HG03354 (cell line): ENCODE results near the gene EDC4.
"Not testable (repeated sequence)": the region's sequence is repeated elsewhere in the genome, so short reads cannot be mapped to it uniquely, and the experiment has no call there.

ENCODE experiments used
- ATAC-seq: cut with Tn5 transposase; IDR thresholded peaks from one replicate; pipeline ENCODE4 v1.9.1; 2021; ENCODE audit warnings: mild to moderate bottlenecking; ENCODE audit not compliant: unreplicated experiment, poor library complexity, severe bottlenecking

EDC4 gene

GRCh38 chr16:67847064-67847861 lies 25.6 kb upstream of the EDC4 start, which contains the start of gene CENPT:
Gene CENPT, minus strand, starts transcription at chr16:67847693. Its CDS starts 13,834 bp downstream, at chr16:67833859.
- ATAC-seq = peak; percentile 46

- no peak for ATAC-seq
These were observed 24.7 kb upstream of the EDC4 start for GRCh38 chr16:67848118-67848517.

GRCh38 chr16:67853670-67854069 lies 19.2 kb upstream of the EDC4 start:
- ATAC-seq = no peak

- ATAC-seq = no peak
These were observed 17.1 kb upstream of the EDC4 start for GRCh38 chr16:67855789-67856188.

- ATAC-seq = no peak
These were observed 15.8 kb upstream of the EDC4 start for GRCh38 chr16:67856927-67857546.

- no peak for ATAC-seq
These were observed 15.2 kb upstream of the EDC4 start for GRCh38 chr16:67857547-67858233.

GRCh38 chr16:67858500-67858899 lies 14.4 kb upstream of the EDC4 start:
- no peak for ATAC-seq

GRCh38 chr16:67860589-67861398 lies 12.1 kb upstream of the EDC4 start:
- no peak for ATAC-seq

GRCh38 chr16:67861877-67862276 lies 11.0 kb upstream of the EDC4 start:
- ATAC-seq = no peak

GRCh38 chr16:67862623-67863583 lies 9.9 kb upstream of the EDC4 start:
- ATAC-seq = no peak

GRCh38 chr16:67864044-67864443 lies 8.8 kb upstream of the EDC4 start:
- ATAC-seq = not testable (repeated sequence)

GRCh38 chr16:67864594-67864993 lies 8.3 kb upstream of the EDC4 start:
- ATAC-seq = no peak

- ATAC-seq = no peak
These were observed 7.5 kb upstream of the EDC4 start for GRCh38 chr16:67865318-67865717.

GRCh38 chr16:67868290-67868689 lies 4.6 kb upstream of the EDC4 start:
- no peak for ATAC-seq

GRCh38 chr16:67869653-67870052 lies 3.2 kb upstream of the EDC4 start:
- no peak for ATAC-seq

GRCh38 chr16:67871256-67871655 lies 1.6 kb upstream of the EDC4 start:
- no peak for ATAC-seq

- ATAC-seq = no peak
These were observed 671 bp upstream of the EDC4 start for GRCh38 chr16:67872131-67872630.

- ATAC-seq = no peak
These were observed 851 bp downstream of the EDC4 start for GRCh38 chr16:67873435-67874370.
